Erythroblast (primary cell): ENCODE data around the gene IQSEC2.

Experiments used
- GATA1 ChIP-seq: IDR thresholded peaks from 2 replicates; pipeline ENCODE4 v1.6.1; 2011; ENCODE audit warnings: low read depth, mild to moderate bottlenecking, control low read depth, low read length, moderate library complexity
- POLR2A ChIP-seq: IDR thresholded peaks from 2 replicates; pipeline ENCODE4 v1.6.1; 2011; ENCODE audit warnings: mild to moderate bottlenecking, low read length

DNA sequence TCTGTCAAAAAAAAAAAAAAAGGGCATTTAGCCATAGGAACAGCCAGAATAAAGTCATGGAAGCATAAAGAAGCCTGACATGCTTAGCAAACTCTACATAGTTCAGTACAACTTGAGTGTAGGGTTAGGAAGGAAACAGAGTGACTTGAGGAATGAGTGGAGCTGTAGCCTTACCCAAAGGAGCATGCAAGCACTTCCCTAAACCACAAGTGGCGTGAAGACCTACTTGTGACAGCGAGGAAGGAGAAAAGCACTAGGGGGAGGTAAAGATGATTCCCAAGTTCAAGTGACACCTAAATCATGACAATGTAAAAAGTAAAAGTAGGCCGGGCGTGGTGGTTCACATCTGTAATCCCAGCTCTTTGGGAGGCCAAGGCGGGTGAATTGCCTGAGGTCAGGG is 21.8 kb upstream of the IQSEC2 start:
- no peak for TF ChIP-seq POLR2A
- TF ChIP-seq GATA1 = no peak
